Skeletal muscle cell (primary cell): Measurements from ENCODE around the gene CCDC81.
"Not testable (repeated sequence)": the region's sequence is repeated elsewhere in the genome, so short reads cannot be mapped to it uniquely, and the experiment has no call there.

Experiments
- DNase-seq: peaks from one replicate; pipeline ENCODE4 v3.0.0-alpha.2; 2010; ENCODE audit warnings: low read depth
- H3K4me3 ChIP-seq: 2 replicates; pipeline ENCODE4 v1.5.1; 2011; ENCODE audit warnings: low read depth, mild to moderate bottlenecking, control low read depth, low read length, moderate library complexity

The CCDC81 gene

GRCh38 chr11:86374586-86374985, at the start of gene CCDC81:
Gene CCDC81, plus strand, starts transcription at chr11:86374887. Its CDS starts 277 bp downstream, at chr11:86375164.
- peak within 1 kb of the TSS; percentile 27 for H3K4me3 ChIP-seq
- DNase-seq: no peak

DNA sequence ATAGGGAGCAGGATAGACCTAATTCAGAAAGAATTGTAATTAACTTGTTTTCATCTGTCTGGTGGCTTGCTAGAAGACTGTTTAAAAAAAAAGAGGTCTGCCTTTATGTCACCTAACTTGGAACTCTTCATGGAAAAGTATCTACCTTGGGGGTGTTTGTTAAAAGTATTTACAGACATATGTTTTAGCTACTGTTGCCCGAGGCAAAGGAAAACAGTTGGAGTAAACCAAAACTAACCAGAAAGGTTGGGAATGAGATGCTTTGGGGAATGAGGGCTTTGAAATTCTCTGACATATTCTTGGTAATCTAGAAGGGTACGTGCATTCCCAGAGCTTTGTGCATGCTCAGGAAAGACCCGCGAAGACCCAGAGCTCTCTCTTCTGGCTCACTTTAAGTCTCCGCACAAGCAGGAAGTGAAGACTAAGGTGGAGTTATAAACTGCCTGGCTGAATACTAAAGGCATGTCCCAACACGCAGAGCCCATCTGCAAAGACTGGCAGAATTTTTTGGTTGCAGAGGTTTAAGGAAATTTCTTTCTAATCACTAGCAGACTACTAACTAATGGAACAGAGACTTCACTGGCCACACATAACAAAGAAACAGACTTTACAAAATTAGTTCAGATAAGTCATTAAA, 39.4 kb upstream of the CCDC81 start:
- no peak overlapping the region for H3K4me3 ChIP-seq
- DNase-seq: no peak

GRCh38 chr11:86337227-86337626, 37.5 kb upstream of the CCDC81 start:
- DNase-seq: no peak
- H3K4me3 ChIP-seq: no peak overlapping the region

- H3K4me3 ChIP-seq: no peak overlapping the region
- no peak for DNase-seq
Measured at GRCh38 chr11:86341382-86341781, 33.3 kb upstream of the CCDC81 start.

GRCh38 chr11:86346513-86346912, 28.2 kb upstream of the CCDC81 start:
- no peak overlapping the region for H3K4me3 ChIP-seq
- no peak for DNase-seq

- H3K4me3 ChIP-seq: no peak overlapping the region
- no peak for DNase-seq
Measured at GRCh38 chr11:86355256-86355655, 19.4 kb upstream of the CCDC81 start.

GRCh38 chr11:86357412-86357811, 17.3 kb upstream of the CCDC81 start:
- DNase-seq: not testable (repeated sequence)

DNA sequence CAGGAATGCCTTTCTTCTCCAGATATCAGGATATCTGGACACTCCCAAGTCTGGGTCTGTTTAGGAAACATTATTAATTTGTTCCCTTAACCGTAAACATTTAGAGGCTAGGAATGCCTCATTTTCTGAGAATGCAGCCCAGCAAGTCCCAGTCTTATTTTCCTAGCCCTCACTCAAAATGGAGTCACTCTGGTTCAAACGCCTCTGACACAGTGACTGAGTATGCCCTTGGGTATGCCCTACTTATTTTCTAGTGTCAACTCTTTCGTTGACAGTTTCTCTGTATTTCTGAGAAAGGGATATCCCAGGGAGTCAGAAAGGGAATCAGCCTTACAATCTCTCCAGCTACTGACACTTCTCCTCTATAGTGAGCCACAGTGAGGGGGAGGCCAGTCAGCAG, 16.0 kb upstream of the CCDC81 start:
- DNase-seq: no peak
- H3K4me3 ChIP-seq: no peak overlapping the region

More at GRCh38 chr11:86357412-86357811, 17.3 kb upstream of the CCDC81 start:
- not testable (repeated sequence) for H3K4me3 ChIP-seq

GRCh38 chr11:86360775-86361395, 13.8 kb upstream of the CCDC81 start:
- peak; percentile 24 for DNase-seq
- no peak overlapping the region for H3K4me3 ChIP-seq

DNA sequence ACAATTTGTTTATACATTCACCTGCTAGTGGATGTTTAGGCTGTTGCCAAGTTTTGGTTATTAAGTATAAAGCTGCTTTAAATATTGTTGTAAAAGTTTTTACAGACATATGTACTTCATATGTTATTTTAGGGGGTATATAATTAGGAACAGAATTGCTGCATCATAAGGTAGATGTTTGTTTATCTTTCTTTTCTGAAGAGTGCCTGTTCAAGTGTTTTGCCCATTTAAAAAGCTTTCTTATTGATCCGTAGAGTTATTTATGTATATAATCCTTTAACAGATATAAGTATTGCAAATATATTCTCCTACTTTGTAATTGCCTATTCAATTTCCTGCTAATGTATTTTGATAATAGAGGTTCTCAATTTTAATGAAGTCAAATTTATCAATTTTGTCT, 11.3 kb upstream of the CCDC81 start:
- no peak for DNase-seq

GRCh38 chr11:86365546-86365945, 9.1 kb upstream of the CCDC81 start:
- DNase-seq: no peak
- H3K4me3 ChIP-seq: no peak overlapping the region

More for the DNA sequence above, 11.3 kb upstream of the CCDC81 start:
- no peak overlapping the region for H3K4me3 ChIP-seq

- no peak for DNase-seq
- H3K4me3 ChIP-seq: no peak overlapping the region
Measured at GRCh38 chr11:86369668-86370067, 5.0 kb upstream of the CCDC81 start.

- H3K4me3 ChIP-seq: no peak overlapping the region
- no peak for DNase-seq
Measured at GRCh38 chr11:86370171-86370570, 4.5 kb upstream of the CCDC81 start.

DNA sequence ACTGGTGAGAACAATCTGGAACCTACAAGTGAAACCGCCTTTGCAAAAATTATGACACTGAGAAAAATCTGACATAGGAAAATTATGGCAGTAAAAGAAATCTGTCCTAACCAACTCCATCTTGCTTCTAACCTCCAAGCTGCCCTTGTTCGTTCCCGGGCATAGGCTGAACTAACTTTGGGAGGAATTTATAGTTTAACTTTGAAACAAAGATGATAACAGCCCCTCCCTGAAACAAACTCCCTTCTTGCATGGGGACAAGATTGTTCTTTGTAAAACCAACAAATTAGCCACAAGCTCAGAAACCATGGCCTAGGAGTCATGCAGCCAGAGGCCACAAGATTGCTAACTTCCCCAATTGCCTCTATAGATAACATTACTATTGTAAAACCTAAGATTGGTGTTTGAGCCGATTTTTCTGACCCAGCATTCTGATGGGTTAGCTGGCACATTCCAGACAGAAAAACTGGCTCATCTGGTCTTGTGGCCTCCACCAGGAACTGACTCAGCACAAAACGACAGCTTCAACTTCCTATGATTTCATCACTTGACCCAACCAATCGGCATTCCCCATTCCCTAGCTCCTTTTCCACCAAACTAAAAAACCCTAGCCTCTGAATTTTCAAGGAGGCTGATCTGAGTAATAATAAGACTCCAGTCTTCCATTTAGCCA, 3.6 kb upstream of the CCDC81 start:
- H3K4me3 ChIP-seq: no peak overlapping the region
- no peak for DNase-seq

DNA sequence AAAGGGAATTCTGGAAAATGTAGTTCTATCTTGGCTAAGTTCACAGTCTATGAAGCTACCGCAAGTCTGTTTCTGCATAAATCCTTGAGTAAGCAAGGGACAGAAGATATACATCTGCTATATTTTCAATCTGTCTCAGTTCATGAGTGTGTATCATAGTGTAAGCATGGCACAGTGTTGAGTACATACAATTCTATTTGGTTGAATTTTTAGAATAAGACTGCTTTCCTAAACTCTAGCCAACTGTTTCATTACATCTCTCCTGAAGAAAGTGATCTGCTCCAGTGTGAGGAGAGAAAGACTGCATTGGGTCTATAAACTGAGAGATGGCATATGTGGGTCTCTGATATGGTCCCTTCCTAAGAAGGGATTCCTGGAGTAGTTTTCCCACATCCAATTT, 2.6 kb upstream of the CCDC81 start:
- no peak overlapping the region for H3K4me3 ChIP-seq
- no peak for DNase-seq

GRCh38 chr11:86372586-86372985, 2.1 kb upstream of the CCDC81 start:
- H3K4me3 ChIP-seq: no peak overlapping the region
- DNase-seq: no peak

DNA sequence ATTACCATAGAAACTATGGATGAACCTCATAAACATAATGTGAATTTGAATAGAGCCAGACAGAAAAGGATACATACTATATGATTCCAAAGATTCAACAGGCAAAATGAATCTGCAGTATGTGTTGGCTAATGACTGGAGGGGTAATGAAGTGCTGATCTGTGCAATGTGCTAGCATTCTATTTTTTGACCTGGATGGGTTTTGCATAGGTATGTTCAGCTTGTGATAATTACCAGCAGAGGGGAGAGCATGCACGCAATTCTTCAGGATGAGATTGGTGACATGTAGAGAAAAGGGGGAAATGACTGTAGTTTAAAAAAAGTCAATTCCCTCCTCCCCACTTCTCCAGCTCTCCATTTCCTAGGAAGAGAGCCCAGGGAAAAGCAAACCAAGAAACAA, 618 bp upstream of the CCDC81 start:
- no peak for DNase-seq
- H3K4me3 ChIP-seq: no peak overlapping the region

GRCh38 chr11:86377972-86378371, 3.3 kb downstream of the CCDC81 start:
- H3K4me3 ChIP-seq: no peak overlapping the region
- no peak for DNase-seq

GRCh38 chr11:86380295-86381059, 5.8 kb downstream of the CCDC81 start:
- DNase-seq: no peak
- no peak overlapping the region for H3K4me3 ChIP-seq
